ENCODE measurements around the gene EVL.
A peak's percentile ranks its signal among the peaks of the same experiment; 100 is the strongest.

DNA sequence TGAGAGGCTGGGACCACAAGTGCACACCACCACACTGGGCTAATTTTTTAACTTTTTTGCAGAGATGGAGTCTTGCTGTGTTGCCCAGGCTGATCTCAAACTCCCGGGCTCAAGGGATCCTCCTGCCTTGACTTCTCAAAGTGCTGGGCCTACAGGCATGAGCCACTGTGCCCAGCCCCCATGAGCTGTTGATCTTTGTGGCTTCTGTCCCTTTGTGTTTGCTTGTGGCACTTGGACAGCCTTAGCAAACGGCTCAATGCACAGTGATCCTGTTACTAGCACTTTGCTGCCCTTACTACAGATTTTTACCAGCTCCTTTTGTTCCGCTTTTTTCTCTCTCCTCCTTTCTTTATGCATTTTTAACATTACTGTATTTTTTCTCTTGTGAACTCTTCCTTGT is 25.3 kb upstream of the EVL start:
- TF ChIP-seq, protein P1, sequence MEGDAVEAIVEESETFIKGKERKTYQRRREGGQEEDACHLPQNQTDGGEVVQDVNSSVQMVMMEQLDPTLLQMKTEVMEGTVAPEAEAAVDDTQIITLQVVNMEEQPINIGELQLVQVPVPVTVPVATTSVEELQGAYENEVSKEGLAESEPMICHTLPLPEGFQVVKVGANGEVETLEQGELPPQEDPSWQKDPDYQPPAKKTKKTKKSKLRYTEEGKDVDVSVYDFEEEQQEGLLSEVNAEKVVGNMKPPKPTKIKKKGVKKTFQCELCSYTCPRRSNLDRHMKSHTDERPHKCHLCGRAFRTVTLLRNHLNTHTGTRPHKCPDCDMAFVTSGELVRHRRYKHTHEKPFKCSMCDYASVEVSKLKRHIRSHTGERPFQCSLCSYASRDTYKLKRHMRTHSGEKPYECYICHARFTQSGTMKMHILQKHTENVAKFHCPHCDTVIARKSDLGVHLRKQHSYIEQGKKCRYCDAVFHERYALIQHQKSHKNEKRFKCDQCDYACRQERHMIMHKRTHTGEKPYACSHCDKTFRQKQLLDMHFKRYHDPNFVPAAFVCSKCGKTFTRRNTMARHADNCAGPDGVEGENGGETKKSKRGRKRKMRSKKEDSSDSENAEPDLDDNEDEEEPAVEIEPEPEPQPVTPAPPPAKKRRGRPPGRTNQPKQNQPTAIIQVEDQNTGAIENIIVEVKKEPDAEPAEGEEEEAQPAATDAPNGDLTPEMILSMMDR (IDR thresholded peaks at IDR 0.05; ENCODE audit: low read depth, low read length): no peak
- no peak for TF ChIP-seq POLR2A (IDR thresholded peaks at IDR 0.05; ENCODE audit: extremely low read depth, insufficient read length)
- TF ChIP-seq, protein P2, sequence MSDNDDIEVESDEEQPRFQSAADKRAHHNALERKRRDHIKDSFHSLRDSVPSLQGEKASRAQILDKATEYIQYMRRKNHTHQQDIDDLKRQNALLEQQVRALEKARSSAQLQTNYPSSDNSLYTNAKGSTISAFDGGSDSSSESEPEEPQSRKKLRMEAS (IDR thresholded peaks at IDR 0.05; ENCODE audit: low read depth, low read length): peak; percentile 6; the same call in 1 of the 2 replicates
